ENCODE results near the gene TAOK2. TPM values are rescaled to one million over a fixed set of nuclear protein-coding genes. Genes with fewer than 3 reads are reported as not detected.

The TAOK2 gene
- total and polyA plus RNA-seq, 8 donors, result 13.5 to 41.1 (median 18.0) TPM

DNA sequence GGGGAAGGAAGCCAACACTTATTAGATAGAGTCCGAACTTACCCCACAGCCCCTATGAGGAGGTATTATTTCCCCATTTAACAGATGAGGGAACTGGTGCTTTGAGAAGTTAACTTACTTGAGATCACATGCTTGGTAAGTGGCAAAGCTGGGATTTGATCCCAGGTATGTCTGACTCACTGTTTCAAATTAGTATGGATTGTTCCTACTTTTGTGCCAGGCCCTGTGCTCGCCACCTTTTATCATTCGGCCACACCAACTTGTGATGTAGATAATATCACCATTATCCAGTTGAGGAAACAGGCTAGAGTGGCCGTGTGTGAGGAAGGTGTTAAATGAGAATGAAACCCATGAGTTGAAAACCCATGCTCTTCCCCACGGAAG lies 11.1 kb downstream of the TAOK2 start:
- Histone ChIP-seq H3K36me3 (peaks cover 0 to 76% (median 35%) of the 10 kb centered on the region in 3 donors), H3K27ac (no peak overlapping the region), H3K9me3 (no peaks in the 10 kb centered on the region), H3K4me3 (no peak overlapping the region), H3K4me1 (no peaks in the 10 kb centered on the region), H3K27me3 (no peaks in the 10 kb centered on the region)
- WGBS, 2 donors, result 86% methylated on average over 5 of the region's 5 CpGs
- intact Hi-C loops (cut with DNase I), result no loop called here
- DNase-seq (no peak), ATAC-seq (no peak), FAIRE-seq (no peak)
- TF ChIP-seq, protein P1, sequence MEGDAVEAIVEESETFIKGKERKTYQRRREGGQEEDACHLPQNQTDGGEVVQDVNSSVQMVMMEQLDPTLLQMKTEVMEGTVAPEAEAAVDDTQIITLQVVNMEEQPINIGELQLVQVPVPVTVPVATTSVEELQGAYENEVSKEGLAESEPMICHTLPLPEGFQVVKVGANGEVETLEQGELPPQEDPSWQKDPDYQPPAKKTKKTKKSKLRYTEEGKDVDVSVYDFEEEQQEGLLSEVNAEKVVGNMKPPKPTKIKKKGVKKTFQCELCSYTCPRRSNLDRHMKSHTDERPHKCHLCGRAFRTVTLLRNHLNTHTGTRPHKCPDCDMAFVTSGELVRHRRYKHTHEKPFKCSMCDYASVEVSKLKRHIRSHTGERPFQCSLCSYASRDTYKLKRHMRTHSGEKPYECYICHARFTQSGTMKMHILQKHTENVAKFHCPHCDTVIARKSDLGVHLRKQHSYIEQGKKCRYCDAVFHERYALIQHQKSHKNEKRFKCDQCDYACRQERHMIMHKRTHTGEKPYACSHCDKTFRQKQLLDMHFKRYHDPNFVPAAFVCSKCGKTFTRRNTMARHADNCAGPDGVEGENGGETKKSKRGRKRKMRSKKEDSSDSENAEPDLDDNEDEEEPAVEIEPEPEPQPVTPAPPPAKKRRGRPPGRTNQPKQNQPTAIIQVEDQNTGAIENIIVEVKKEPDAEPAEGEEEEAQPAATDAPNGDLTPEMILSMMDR (IDR thresholded peaks at IDR 0.05), result no peak

DNA sequence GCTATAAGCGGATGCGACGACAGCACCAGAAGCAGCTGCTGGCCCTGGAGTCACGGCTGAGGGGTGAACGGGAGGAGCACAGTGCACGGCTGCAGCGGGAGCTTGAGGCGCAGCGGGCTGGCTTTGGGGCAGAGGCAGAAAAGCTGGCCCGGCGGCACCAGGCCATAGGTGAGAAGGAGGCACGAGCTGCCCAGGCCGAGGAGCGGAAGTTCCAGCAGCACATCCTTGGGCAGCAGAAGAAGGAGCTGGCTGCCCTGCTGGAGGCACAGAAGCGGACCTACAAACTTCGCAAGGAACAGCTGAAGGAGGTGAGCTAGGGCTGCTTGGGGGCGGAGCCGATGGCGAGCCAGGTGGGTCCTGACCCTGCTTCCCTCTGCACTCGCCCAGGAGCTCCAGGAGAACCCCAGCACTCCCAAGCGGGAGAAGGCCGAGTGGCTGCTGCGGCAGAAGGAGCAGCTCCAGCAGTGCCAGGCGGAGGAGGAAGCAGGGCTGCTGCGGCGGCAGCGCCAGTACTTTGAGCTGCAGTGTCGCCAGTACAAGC lies 11.7 kb downstream of the TAOK2 start:
- Histone ChIP-seq H3K36me3 (peaks cover 0 to 70% (median 35%) of the 10 kb centered on the region in 3 donors), H3K27ac (no peak overlapping the region), H3K27me3 (no peaks in the 10 kb centered on the region), H3K4me3 (no peak overlapping the region), H3K4me1 (no peaks in the 10 kb centered on the region), H3K9me3 (no peaks in the 10 kb centered on the region)
- intact Hi-C loops (cut with DNase I), result no loop called here
- peak in 1 of 6 donors; percentile 63 for DNase-seq
- no peak for ATAC-seq
- TF ChIP-seq, protein P1 (IDR thresholded peaks at IDR 0.05), result no peak
- no peak for FAIRE-seq
- 96% methylated on average over 28 of the region's 28 CpGs for WGBS, 2 donors

DNA sequence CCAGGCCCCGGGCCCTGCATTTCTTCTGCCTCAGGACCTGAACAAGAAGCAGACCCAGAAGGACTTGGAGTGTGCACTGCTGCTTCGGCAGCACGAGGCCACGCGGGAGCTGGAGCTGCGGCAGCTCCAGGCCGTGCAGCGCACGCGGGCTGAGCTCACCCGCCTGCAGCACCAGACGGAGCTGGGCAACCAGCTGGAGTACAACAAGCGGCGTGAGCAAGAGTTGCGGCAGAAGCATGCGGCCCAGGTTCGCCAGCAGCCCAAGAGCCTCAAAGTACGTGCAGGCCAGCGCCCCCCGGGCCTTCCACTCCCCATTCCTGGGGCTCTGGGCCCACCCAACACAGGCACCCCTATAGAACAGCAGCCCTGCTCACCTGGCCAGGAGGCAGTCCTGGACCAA lies 12.6 kb downstream of the TAOK2 start:
- 92 to 93% methylated on average over 20 of the region's 20 CpGs for WGBS, 2 donors
- Histone ChIP-seq H3K27me3 (no peaks in the 10 kb centered on the region), H3K27ac (no peak overlapping the region), H3K4me1 (no peaks in the 10 kb centered on the region), H3K36me3 (peaks cover 0 to 62% (median 35%) of the 10 kb centered on the region in 3 donors), H3K4me3 (no peak overlapping the region), H3K9me3 (no peaks in the 10 kb centered on the region)
- FAIRE-seq (no peak), DNase-seq (no peak), ATAC-seq (no peak)
- intact Hi-C loops (cut with DNase I), result no loop called here
- TF ChIP-seq, protein P1 (IDR thresholded peaks at IDR 0.05), result no peak

DNA sequence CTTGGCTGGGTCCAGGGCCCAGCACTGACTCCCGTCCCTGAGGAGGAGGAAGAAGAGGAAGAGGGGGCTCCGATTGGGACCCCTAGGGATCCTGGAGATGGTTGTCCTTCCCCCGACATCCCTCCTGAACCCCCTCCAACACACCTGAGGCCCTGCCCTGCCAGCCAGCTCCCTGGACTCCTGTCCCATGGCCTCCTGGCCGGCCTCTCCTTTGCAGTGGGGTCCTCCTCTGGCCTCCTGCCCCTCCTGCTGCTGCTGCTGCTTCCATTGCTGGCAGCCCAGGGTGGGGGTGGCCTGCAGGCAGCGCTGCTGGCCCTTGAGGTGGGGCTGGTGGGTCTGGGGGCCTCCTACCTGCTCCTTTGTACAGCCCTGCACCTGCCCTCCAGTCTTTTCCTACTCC lies 13.3 kb downstream of the TAOK2 start:
- no peak for FAIRE-seq
- Histone ChIP-seq H3K36me3 (peaks cover 0 to 55% (median 31%) of the 10 kb centered on the region in 3 donors), H3K27ac (no peak overlapping the region), H3K9me3 (no peaks in the 10 kb centered on the region), H3K4me1 (no peaks in the 10 kb centered on the region), H3K4me3 (no peak overlapping the region), H3K27me3 (no peaks in the 10 kb centered on the region)
- TF ChIP-seq, protein P1 (IDR thresholded peaks at IDR 0.05), result no peak
- 93 to 100% methylated on average over 2 to 5 of the region's 5 CpGs for WGBS, 2 donors
- no peak for DNase-seq
- intact Hi-C loops (cut with DNase I), result no loop called here
- ATAC-seq, result no peak

DNA sequence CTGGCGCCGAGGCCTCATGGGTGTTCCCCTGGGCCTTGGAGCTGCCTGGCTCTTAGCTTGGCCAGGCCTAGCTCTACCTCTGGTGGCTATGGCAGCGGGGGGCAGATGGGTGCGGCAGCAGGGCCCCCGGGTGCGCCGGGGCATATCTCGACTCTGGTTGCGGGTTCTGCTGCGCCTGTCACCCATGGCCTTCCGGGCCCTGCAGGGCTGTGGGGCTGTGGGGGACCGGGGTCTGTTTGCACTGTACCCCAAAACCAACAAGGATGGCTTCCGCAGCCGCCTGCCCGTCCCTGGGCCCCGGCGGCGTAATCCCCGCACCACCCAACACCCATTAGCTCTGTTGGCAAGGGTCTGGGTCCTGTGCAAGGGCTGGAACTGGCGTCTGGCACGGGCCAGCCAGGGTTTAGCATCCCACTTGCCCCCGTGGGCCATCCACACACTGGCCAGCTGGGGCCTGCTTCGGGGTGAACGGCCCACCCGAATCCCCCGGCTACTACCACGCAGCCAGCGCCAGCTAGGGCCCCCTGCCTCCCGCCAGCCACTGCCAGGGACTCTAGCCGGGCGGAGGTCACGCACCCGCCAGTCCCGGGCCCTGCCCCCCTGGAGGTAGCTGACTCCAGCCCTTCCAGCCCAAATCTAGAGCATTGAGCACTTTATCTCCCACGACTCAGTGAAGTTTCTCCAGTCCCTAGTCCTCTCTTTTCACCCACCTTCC lies 13.9 kb downstream of the TAOK2 start:
- intact Hi-C loops (cut with DNase I), result no loop called here
- Histone ChIP-seq H3K4me3 (no peak overlapping the region), H3K27me3 (no peaks in the 10 kb centered on the region), H3K27ac (no peak overlapping the region), H3K4me1 (no peaks in the 10 kb centered on the region), H3K9me3 (no peaks in the 10 kb centered on the region), H3K36me3 (peaks cover 0 to 49% (median 25%) of the 10 kb centered on the region in 3 donors)
- TF ChIP-seq, protein P1 (IDR thresholded peaks at IDR 0.05), result no peak
- 92 to 95% methylated on average over 29 to 35 of the region's 35 CpGs for WGBS, 2 donors
- DNase-seq (peak in 1 of 6 donors; percentile 32), FAIRE-seq (no peak), ATAC-seq (no peak)

Measured in pancreas (tissue), 10 donors.